Lower leg skin (tissue), 3 donors: ENCODE results near the gene AFDN.

Experiments used
- CTCF ChIP-seq, 3 donors: fragments of 450-650 bp; IDR thresholded peaks; one replicate each; pipeline ENCODE4 v1.5.1; 2016; ENCODE audit warnings: antibody characterized with exemption in 3 of 3, mild to moderate bottlenecking in 3 of 3, moderate library complexity in 2 of 3
- POLR2A ChIP-seq, 2 donors: fragments of 450-650 bp; IDR thresholded peaks; one replicate each; pipeline ENCODE4 v1.6.1; 2016 to 2017; ENCODE audit warnings: antibody characterized with exemption in 2 of 2, mild to moderate bottlenecking in 1 of 2, moderate library complexity in 1 of 2

DNA sequence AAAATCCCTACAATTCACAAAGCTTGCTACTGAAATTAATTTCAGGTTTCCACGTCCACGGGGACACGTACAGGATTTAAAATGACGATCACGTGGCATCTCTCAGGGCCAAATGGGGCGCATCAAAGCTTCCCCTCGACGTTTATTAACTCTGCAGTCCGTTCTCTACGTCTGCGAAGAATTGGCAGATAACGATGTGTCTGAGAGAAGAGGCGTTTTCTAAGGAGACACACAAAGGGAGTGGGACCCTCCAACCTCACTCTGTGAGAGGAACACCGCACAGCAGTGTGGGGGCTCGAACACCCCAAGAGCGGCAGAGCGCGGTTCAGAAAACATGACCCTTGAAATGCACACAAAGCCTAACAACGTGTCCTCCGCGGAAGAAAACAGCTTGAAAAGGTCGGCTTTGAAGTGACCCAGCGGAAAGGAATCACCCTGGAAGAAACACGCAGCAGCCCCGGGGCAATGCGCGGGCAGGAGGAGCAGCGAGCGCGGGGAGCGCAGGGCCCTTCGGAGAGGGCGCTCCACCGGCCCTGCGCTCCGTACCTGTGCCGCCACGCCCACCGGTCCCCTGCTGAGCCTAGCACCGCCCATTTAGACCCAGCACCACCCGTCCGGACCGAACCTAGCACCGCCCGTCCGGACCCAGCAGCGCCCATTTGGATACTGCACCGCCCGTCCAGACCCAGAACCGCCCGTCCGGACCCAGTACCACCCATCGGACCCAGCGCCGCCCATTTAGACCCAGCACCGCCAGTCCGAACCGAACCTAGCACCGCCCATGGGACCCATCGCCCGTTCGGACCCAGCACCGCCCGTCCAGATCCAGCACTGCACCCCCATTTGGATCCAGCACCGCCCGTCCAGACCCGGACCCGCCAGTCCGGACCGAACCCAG lies 1.1 kb upstream of the AFDN start:
- TF ChIP-seq CTCF (IDR thresholded peaks at IDR 0.05) (no peak), POLR2A (IDR thresholded peaks at IDR 0.05) (no peak)
